GM21737 (cell line): ENCODE results near the gene MRPL38.

Experiments
- ATAC-seq: cut with Tn5 transposase; IDR thresholded peaks from one replicate; pipeline ENCODE4 v1.9.1; 2021; ENCODE audit warnings: mild to moderate bottlenecking, moderate library complexity; ENCODE audit not compliant: unreplicated experiment

Gene MRPL38

GRCh38 chr17:75920045-75920560 lies 15.4 kb upstream of the MRPL38 start:
- no peak for ATAC-seq

- ATAC-seq: no peak
Measured at GRCh38 chr17:75919611-75920010, 14.9 kb upstream of the MRPL38 start.

- ATAC-seq: no peak
Measured at GRCh38 chr17:75917917-75918445, 13.3 kb upstream of the MRPL38 start.

GRCh38 chr17:75917141-75917916 lies 12.6 kb upstream of the MRPL38 start:
- ATAC-seq: no peak

GRCh38 chr17:75915268-75915667 lies 10.6 kb upstream of the MRPL38 start:
- no peak for ATAC-seq

- no peak for ATAC-seq
Measured at GRCh38 chr17:75914643-75915267, 10.1 kb upstream of the MRPL38 start.

- no peak for ATAC-seq
Measured at GRCh38 chr17:75913537-75914210, 9.0 kb upstream of the MRPL38 start.

- no peak for ATAC-seq
Measured at GRCh38 chr17:75910699-75911098, 6.0 kb upstream of the MRPL38 start.

GRCh38 chr17:75909812-75910274 lies 5.2 kb upstream of the MRPL38 start:
- ATAC-seq: no peak

- ATAC-seq: no peak
Measured at GRCh38 chr17:75909051-75909811, 4.5 kb upstream of the MRPL38 start.

GRCh38 chr17:75908201-75908600 lies 3.5 kb upstream of the MRPL38 start:
- no peak for ATAC-seq

- no peak for ATAC-seq
Measured at GRCh38 chr17:75906143-75906884, 1.6 kb upstream of the MRPL38 start.

GRCh38 chr17:75902406-75902805 lies 2.3 kb downstream of the MRPL38 start:
- no peak for ATAC-seq

- no peak for ATAC-seq
Measured at GRCh38 chr17:75901727-75902126, 3.0 kb downstream of the MRPL38 start.

- ATAC-seq: no peak
Measured at GRCh38 chr17:75900691-75901533, 3.8 kb downstream of the MRPL38 start.

- ATAC-seq: no peak
Measured at GRCh38 chr17:75899767-75900468, 4.8 kb downstream of the MRPL38 start.

GRCh38 chr17:75899353-75899752 lies 5.3 kb downstream of the MRPL38 start:
- ATAC-seq: no peak

GRCh38 chr17:75898791-75899190 lies 5.9 kb downstream of the MRPL38 start:
- ATAC-seq: no peak
